LNCaP clone FGC (cell line): ENCODE measurements around the gene MRPL14.

Source experiments
- DNase-seq: peaks from one replicate; pipeline ENCODE4 v3.0.0-alpha.2; 2011; ENCODE audit warnings: low read depth
- H3K4me3 ChIP-seq: 2 replicates; pipeline ENCODE4 v1.5.1; 2011; ENCODE audit warnings: mild to moderate bottlenecking, low read depth, low read length, control low read depth
- CTCF ChIP-seq: IDR thresholded peaks from 2 replicates; pipeline ENCODE4 v1.5.1; 2012; ENCODE audit warnings: mild to moderate bottlenecking; ENCODE audit not compliant: control insufficient read depth, insufficient read depth; ENCODE audit errors: extremely low read depth

MRPL14 gene

GRCh38 chr6:44127186-44128019, at the start of gene MRPL14, which contains the start of gene TMEM63B:
MRPL14 (minus strand) TSS chr6:44127452; CDS start chr6:44116611, 10,841 bp downstream.
TMEM63B (plus strand) TSS chr6:44127554; CDS start chr6:44134585, 7,031 bp downstream.
- no peak for TF ChIP-seq CTCF
- no peak for DNase-seq
- H3K4me3 ChIP-seq, result peak within 1 kb of the TSS; percentile 85

- no peak for DNase-seq
- H3K4me3 ChIP-seq, result no peak overlapping the region
- TF ChIP-seq CTCF, result no peak
Observed at GRCh38 chr6:44176130-44176761, 49.0 kb upstream of the MRPL14 start.

- no peak overlapping the region for H3K4me3 ChIP-seq
- peak; percentile 81 for TF ChIP-seq CTCF
- DNase-seq, result peak; percentile 22
Observed at GRCh38 chr6:44172731-44173500, 45.7 kb upstream of the MRPL14 start.

- no peak for TF ChIP-seq CTCF
- no peak for DNase-seq
- H3K4me3 ChIP-seq, result no peak overlapping the region
Observed at GRCh38 chr6:44171899-44172546, 44.8 kb upstream of the MRPL14 start.

GRCh38 chr6:44169886-44170570, 42.8 kb upstream of the MRPL14 start:
- TF ChIP-seq CTCF, result no peak
- H3K4me3 ChIP-seq, result no peak overlapping the region
- DNase-seq, result no peak

- TF ChIP-seq CTCF, result no peak
- DNase-seq, result no peak
Observed at GRCh38 chr6:44169154-44169553, 41.9 kb upstream of the MRPL14 start.

More at GRCh38 chr6:44169154-44169553, 41.9 kb upstream of the MRPL14 start:
- no peak overlapping the region for H3K4me3 ChIP-seq
